HepG2 (cell line): ENCODE results near the gene ISG20L2. TPM values are rescaled to one million over a fixed set of nuclear protein-coding genes. Genes with fewer than 3 reads are reported as not detected.
A peak's percentile ranks its signal among the peaks of the same experiment; 100 is the strongest.

Experiments used
- ATAD3A ChIP-seq: sonication (generic); formaldehyde crosslinking; IDR thresholded peaks from 2 replicates; pipeline ENCODE4 v1.4.0; 2020; ENCODE audit warnings: missing genetic modification reagents
- FLYWCH1 ChIP-seq: sonication (generic); formaldehyde crosslinking; IDR thresholded peaks from 2 replicates; pipeline ENCODE4 v1.8.1; 2023; ENCODE audit warnings: mild to moderate bottlenecking, missing genetic modification reagents
- HOXA9 ChIP-seq: sonication (generic); formaldehyde crosslinking; IDR thresholded peaks from 2 replicates; pipeline ENCODE4 v1.8.1; 2022; ENCODE audit warnings: missing genetic modification reagents, mild to moderate bottlenecking, moderate library complexity, borderline replicate concordance
- MAFG ChIP-seq: sonication (generic); formaldehyde crosslinking; IDR thresholded peaks from 2 replicates; pipeline ENCODE4 v1.5.1; 2020; ENCODE audit warnings: mild to moderate bottlenecking, missing genetic modification reagents
- MIER2 ChIP-seq: IDR thresholded peaks from 2 replicates; pipeline ENCODE4 v1.6.1; 2016; ENCODE audit warnings: missing biosample characterization, missing genetic modification reagents
- NFATC3 ChIP-seq: sonication (generic); formaldehyde crosslinking; IDR thresholded peaks from 2 replicates; pipeline ENCODE4 v1.5.1; 2020; ENCODE audit warnings: mild to moderate bottlenecking, missing genetic modification reagents
- NFKB2 ChIP-seq: sonication (generic); formaldehyde crosslinking; IDR thresholded peaks from 2 replicates; pipeline ENCODE4 v1.4.0; 2020; ENCODE audit warnings: missing genetic modification reagents, borderline replicate concordance
- XBP1 ChIP-seq: sonication (generic); formaldehyde crosslinking; IDR thresholded peaks from 2 replicates; pipeline ENCODE4 v1.5.0; 2020; ENCODE audit warnings: missing genetic modification reagents
- ZNF10 ChIP-seq: sonication (generic); formaldehyde crosslinking; IDR thresholded peaks from 2 replicates; pipeline ENCODE4 v1.4.0; 2020; ENCODE audit warnings: mild to moderate bottlenecking, low read depth, missing genetic modification reagents, borderline replicate concordance
- ZNF17 ChIP-seq: sonication (generic); formaldehyde crosslinking; IDR thresholded peaks from 2 replicates; pipeline ENCODE4 v1.5.0; 2020; ENCODE audit warnings: mild to moderate bottlenecking, missing genetic modification reagents
- ZNF607 ChIP-seq: sonication (generic); formaldehyde crosslinking; IDR thresholded peaks from 2 replicates; pipeline ENCODE4 v1.5.1; 2020; ENCODE audit warnings: missing genetic modification reagents, mild to moderate bottlenecking, borderline replicate concordance
- ZNF839 ChIP-seq: sonication (generic); formaldehyde crosslinking; IDR thresholded peaks from 2 replicates; pipeline ENCODE4 v1.4.0; 2020; ENCODE audit warnings: missing genetic modification reagents, mild to moderate bottlenecking, borderline replicate concordance
- polyA plus RNA-seq, 8 experiments: library from polyadenylated mRNA; depleted of rRNA in 3 of 8; stranded (reverse) in 7 of 8; unstranded in 1 of 8; fragments of >200 nt; fragmentation: Illumina TruSeq in 4 of 8; extraction: Trizol in 4 of 8; gene quantifications; 2 replicates each; pipeline versions ENCODE4 v1.2.1 to v1.2.3, GENCODE V29; 2011 to 2016; ENCODE audit warnings: low read depth in 4 of 8, missing spikeins in 1 of 8, mixed read lengths in 1 of 8; ENCODE audit not compliant: insufficient read depth in 1 of 8
- total RNA-seq, 5 experiments: library from RNA; depleted of rRNA; stranded (reverse); fragments of >200 nt; fragmentation: Illumina TruSeq; extraction: Trizol; gene quantifications; 2 replicates each; pipeline ENCODE4 v1.2.3, GENCODE V29; 2016; ENCODE audit warnings: low read depth in 1 of 5
- TF ChIP-seq, protein P1 (sequence below), 2 experiments: sonication (generic) in 1 of 2; formaldehyde crosslinking in 1 of 2; IDR thresholded peaks; 2 replicates each; pipeline versions ENCODE4 v1.4.0 to v1.6.1; 2016 to 2020; ENCODE audit warnings: borderline replicate concordance in 1 of 2, low read depth in 1 of 2, mild to moderate bottlenecking in 1 of 2, missing genetic modification reagents in 1 of 2
- TF ChIP-seq, protein P2 (sequence below): sonication (generic); formaldehyde crosslinking; IDR thresholded peaks from 2 replicates; pipeline ENCODE4 v1.9.0; 2021; ENCODE audit warnings: missing genetic modification reagents, mild to moderate bottlenecking, borderline replicate concordance
- TF ChIP-seq, protein P3 (sequence below): IDR thresholded peaks from 2 replicates; pipeline ENCODE4 v1.6.1; 2016; ENCODE audit warnings: low read depth, control low read depth
- TF ChIP-seq, protein P4 (sequence below), 2 experiments: fragments of 450-650 bp in 1 of 2; sonication (generic) in 1 of 2; formaldehyde crosslinking; IDR thresholded peaks; 2 replicates each; pipeline versions ENCODE4 v1.5.0 to v1.8.0; 2020 to 2022; ENCODE audit warnings: mild to moderate bottlenecking in 1 of 2, missing genetic modification reagents in 1 of 2
- TF ChIP-seq, protein P5 (sequence below): sonication (generic); formaldehyde crosslinking; IDR thresholded peaks from 2 replicates; pipeline ENCODE4 v1.4.0; 2020; ENCODE audit warnings: missing genetic modification reagents

ISG20L2 gene
- total and polyA plus RNA-seq, 2 of the 13 experiments (the other 11 are each of a cell fraction or from before 2014, with no cell fraction given): 19.8 to 21.3 TPM

DNA sequence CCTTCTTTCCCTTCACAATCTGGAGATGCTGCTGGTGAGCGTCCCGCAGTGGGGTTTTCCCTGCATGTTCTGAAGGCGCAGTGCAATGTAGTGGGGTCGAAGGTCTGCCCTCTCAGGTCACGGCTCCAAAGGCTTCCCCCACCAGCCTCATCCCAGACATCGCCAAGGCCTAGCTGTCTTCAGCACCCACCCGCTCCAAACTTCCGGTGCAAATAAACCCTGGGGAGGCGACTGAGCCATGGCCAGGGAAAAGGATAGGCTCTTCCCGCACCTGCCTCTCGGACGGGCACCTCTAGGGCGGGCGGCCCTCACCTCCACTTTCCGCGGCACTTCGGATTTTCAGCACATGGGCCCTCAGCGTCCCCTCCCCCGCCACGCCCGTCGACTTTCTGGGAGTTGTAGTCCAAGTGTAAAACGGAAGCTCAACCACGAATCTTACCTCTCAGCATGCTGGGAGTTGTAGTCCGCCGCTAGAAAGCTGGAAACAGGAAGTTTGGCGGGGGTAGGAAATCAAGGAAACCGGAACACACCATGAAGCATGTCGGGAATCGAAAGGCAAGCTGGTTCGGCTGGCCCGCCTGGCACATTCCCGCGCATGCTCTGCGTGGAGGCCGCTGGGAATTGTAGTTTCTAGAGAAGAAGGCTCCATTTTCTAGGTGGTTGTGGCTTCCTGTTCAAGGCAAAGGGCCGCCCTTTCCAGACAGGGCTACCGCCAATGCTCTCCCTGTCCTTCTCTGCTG lies 12.3 kb upstream of the ISG20L2 start, which contains the start of gene MRPL24 (continued):
- TF ChIP-seq, protein P1, sequence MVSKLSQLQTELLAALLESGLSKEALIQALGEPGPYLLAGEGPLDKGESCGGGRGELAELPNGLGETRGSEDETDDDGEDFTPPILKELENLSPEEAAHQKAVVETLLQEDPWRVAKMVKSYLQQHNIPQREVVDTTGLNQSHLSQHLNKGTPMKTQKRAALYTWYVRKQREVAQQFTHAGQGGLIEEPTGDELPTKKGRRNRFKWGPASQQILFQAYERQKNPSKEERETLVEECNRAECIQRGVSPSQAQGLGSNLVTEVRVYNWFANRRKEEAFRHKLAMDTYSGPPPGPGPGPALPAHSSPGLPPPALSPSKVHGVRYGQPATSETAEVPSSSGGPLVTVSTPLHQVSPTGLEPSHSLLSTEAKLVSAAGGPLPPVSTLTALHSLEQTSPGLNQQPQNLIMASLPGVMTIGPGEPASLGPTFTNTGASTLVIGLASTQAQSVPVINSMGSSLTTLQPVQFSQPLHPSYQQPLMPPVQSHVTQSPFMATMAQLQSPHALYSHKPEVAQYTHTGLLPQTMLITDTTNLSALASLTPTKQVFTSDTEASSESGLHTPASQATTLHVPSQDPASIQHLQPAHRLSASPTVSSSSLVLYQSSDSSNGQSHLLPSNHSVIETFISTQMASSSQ (IDR thresholded peaks at IDR 0.05; ENCODE audit: low read depth): peak; percentile 56; the same call in 1 of the 2 replicates
- TF ChIP-seq, protein P1 (CRISPR knock-in tag; IDR thresholded peaks at IDR 0.05; ENCODE audit: borderline replicate concordance): peak; percentile 81; the same call in 1 of the 2 replicates
- no peak for TF ChIP-seq MIER2 (CRISPR knock-in tag)
- TF ChIP-seq NFATC3 (CRISPR knock-in tag): no peak
- no peak for TF ChIP-seq ZNF17 (CRISPR knock-in tag)
- TF ChIP-seq MAFG (CRISPR knock-in tag): no peak
- no peak for TF ChIP-seq HOXA9
- TF ChIP-seq ZNF607 (CRISPR knock-in tag): peak; percentile 75; the same call in 1 of the 2 replicates
- TF ChIP-seq, protein P2, sequence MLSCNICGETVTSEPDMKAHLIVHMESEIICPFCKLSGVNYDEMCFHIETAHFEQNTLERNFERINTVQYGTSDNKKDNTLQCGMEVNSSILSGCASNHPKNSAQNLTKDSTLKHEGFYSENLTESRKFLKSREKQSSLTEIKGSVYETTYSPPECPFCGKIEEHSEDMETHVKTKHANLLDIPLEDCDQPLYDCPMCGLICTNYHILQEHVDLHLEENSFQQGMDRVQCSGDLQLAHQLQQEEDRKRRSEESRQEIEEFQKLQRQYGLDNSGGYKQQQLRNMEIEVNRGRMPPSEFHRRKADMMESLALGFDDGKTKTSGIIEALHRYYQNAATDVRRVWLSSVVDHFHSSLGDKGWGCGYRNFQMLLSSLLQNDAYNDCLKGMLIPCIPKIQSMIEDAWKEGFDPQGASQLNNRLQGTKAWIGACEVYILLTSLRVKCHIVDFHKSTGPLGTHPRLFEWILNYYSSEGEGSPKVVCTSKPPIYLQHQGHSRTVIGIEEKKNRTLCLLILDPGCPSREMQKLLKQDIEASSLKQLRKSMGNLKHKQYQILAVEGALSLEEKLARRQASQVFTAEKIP (CRISPR knock-in tag): no peak
- TF ChIP-seq, protein P3, sequence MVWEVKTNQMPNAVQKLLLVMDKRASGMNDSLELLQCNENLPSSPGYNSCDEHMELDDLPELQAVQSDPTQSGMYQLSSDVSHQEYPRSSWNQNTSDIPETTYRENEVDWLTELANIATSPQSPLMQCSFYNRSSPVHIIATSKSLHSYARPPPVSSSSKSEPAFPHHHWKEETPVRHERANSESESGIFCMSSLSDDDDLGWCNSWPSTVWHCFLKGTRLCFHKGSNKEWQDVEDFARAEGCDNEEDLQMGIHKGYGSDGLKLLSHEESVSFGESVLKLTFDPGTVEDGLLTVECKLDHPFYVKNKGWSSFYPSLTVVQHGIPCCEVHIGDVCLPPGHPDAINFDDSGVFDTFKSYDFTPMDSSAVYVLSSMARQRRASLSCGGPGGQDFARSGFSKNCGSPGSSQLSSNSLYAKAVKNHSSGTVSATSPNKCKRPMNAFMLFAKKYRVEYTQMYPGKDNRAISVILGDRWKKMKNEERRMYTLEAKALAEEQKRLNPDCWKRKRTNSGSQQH (CRISPR knock-in tag): no peak
- peak; percentile 33; the same call in 1 of the 2 replicates for TF ChIP-seq ZNF839 (CRISPR knock-in tag)
- TF ChIP-seq FLYWCH1: no peak; the same call in 1 of the 2 replicates
- TF ChIP-seq ATAD3A (CRISPR knock-in tag): no peak
- TF ChIP-seq ZNF10 (CRISPR knock-in tag): no peak
- no peak for TF ChIP-seq XBP1 (CRISPR knock-in tag)
- TF ChIP-seq, protein P4, sequence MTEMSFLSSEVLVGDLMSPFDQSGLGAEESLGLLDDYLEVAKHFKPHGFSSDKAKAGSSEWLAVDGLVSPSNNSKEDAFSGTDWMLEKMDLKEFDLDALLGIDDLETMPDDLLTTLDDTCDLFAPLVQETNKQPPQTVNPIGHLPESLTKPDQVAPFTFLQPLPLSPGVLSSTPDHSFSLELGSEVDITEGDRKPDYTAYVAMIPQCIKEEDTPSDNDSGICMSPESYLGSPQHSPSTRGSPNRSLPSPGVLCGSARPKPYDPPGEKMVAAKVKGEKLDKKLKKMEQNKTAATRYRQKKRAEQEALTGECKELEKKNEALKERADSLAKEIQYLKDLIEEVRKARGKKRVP (CRISPR knock-in tag; IDR thresholded peaks at IDR 0.05): 0 out of 4 replicates have a peak, but pooled peaks of 1 of the 2 experiments have one; percentile 60
- peak; percentile 70; the same call in 1 of the 2 replicates for TF ChIP-seq NFKB2 (CRISPR knock-in tag)
- TF ChIP-seq, protein P5, sequence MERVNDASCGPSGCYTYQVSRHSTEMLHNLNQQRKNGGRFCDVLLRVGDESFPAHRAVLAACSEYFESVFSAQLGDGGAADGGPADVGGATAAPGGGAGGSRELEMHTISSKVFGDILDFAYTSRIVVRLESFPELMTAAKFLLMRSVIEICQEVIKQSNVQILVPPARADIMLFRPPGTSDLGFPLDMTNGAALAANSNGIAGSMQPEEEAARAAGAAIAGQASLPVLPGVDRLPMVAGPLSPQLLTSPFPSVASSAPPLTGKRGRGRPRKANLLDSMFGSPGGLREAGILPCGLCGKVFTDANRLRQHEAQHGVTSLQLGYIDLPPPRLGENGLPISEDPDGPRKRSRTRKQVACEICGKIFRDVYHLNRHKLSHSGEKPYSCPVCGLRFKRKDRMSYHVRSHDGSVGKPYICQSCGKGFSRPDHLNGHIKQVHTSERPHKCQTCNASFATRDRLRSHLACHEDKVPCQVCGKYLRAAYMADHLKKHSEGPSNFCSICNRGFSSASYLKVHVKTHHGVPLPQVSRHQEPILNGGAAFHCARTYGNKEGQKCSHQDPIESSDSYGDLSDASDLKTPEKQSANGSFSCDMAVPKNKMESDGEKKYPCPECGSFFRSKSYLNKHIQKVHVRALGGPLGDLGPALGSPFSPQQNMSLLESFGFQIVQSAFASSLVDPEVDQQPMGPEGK: peak; percentile 87
